Measurements from ENCODE around the gene LENEP.
A peak's percentile ranks its signal among the peaks of the same experiment; 100 is the strongest.

LENEP gene

GRCh38 chr1:155001675-155002463, 8.5 kb downstream of the LENEP start:
- Histone ChIP-seq H3K27ac (ENCODE audit: low read depth, low read length) (peak overlapping the region; percentile 92), H3K9me3 (ENCODE audit: control insufficient read depth, insufficient read depth, low read length) (no peaks in the 10 kb centered on the region), H3K27me3 (ENCODE audit: control insufficient read depth, insufficient read depth, low read length) (0 out of 2 replicates have a peak, but pooled peaks cover 3% of the 10 kb centered on the region), H3K9ac (ENCODE audit: low read depth, low read length) (peak overlapping the region; percentile 83; the same call in 1 of the 2 replicates), H3K36me3 (ENCODE audit: control insufficient read depth, insufficient read depth, low read length) (no peaks in the 10 kb centered on the region), H3K4me1 (ENCODE audit: control insufficient read depth, insufficient read depth, low read length) (peaks cover 14% of the 10 kb centered on the region), H3K4me3 (ENCODE audit: low read depth, low read length) (peak overlapping the region; percentile 68)

GRCh38 chr1:155002464-155003226, 9.3 kb downstream of the LENEP start, which contains the start of gene ZBTB7B:
ZBTB7B (plus strand) TSS chr1:155002802; CDS start chr1:155014661, 11,859 bp downstream.
- Histone ChIP-seq H3K36me3 (ENCODE audit: control insufficient read depth, insufficient read depth, low read length) (no peaks in the 10 kb centered on the region), H3K27ac (ENCODE audit: low read depth, low read length) (peak within 1 kb of the TSS; percentile 92), H3K9ac (ENCODE audit: low read depth, low read length) (peak within 1 kb of the TSS; percentile 64; the same call in 1 of the 2 replicates), H3K4me3 (ENCODE audit: low read depth, low read length) (peak within 1 kb of the TSS; percentile 84), H3K9me3 (ENCODE audit: control insufficient read depth, insufficient read depth, low read length) (no peaks in the 10 kb centered on the region), H3K27me3 (ENCODE audit: control insufficient read depth, insufficient read depth, low read length) (0 out of 2 replicates have a peak, but pooled peaks cover 2% of the 10 kb centered on the region), H3K4me1 (ENCODE audit: control insufficient read depth, insufficient read depth, low read length) (peaks cover 14% of the 10 kb centered on the region)

- Histone ChIP-seq H3K36me3 (ENCODE audit: control insufficient read depth, insufficient read depth, low read length) (no peaks in the 10 kb centered on the region), H3K4me3 (ENCODE audit: low read depth, low read length) (peak overlapping the region; percentile 84), H3K9ac (ENCODE audit: low read depth, low read length) (peak overlapping the region; percentile 64; the same call in 1 of the 2 replicates), H3K4me1 (ENCODE audit: control insufficient read depth, insufficient read depth, low read length) (peaks cover 14% of the 10 kb centered on the region), H3K9me3 (ENCODE audit: control insufficient read depth, insufficient read depth, low read length) (no peaks in the 10 kb centered on the region), H3K27ac (ENCODE audit: low read depth, low read length) (peak overlapping the region; percentile 81), H3K27me3 (ENCODE audit: control insufficient read depth, insufficient read depth, low read length) (no peaks in the 10 kb centered on the region)
Measured at GRCh38 chr1:155003227-155003765, 9.9 kb downstream of the LENEP start.

GRCh38 chr1:155003766-155004351, 10.5 kb downstream of the LENEP start:
- H3K27ac ChIP-seq (ENCODE audit: low read depth, low read length), result peak overlapping the region; percentile 81
- H3K9ac ChIP-seq (ENCODE audit: low read depth, low read length), result peak overlapping the region; percentile 64; the same call in 1 of the 2 replicates
- no peaks in the 10 kb centered on the region for H3K36me3 ChIP-seq (ENCODE audit: control insufficient read depth, insufficient read depth, low read length)
- peak overlapping the region; percentile 84 for H3K4me3 ChIP-seq (ENCODE audit: low read depth, low read length)
- H3K4me1 ChIP-seq (ENCODE audit: control insufficient read depth, insufficient read depth, low read length), result peaks cover 14% of the 10 kb centered on the region
- no peaks in the 10 kb centered on the region for H3K9me3 ChIP-seq (ENCODE audit: control insufficient read depth, insufficient read depth, low read length)
- no peaks in the 10 kb centered on the region for H3K27me3 ChIP-seq (ENCODE audit: control insufficient read depth, insufficient read depth, low read length)

- H3K27ac ChIP-seq (ENCODE audit: low read depth, low read length), result peak overlapping the region; percentile 81
- no peaks in the 10 kb centered on the region for H3K36me3 ChIP-seq (ENCODE audit: control insufficient read depth, insufficient read depth, low read length)
- H3K4me1 ChIP-seq (ENCODE audit: control insufficient read depth, insufficient read depth, low read length), result peaks cover 14% of the 10 kb centered on the region
- H3K9ac ChIP-seq (ENCODE audit: low read depth, low read length), result peak overlapping the region; percentile 55; the same call in 1 of the 2 replicates
- H3K9me3 ChIP-seq (ENCODE audit: control insufficient read depth, insufficient read depth, low read length), result no peaks in the 10 kb centered on the region
- H3K4me3 ChIP-seq (ENCODE audit: low read depth, low read length), result peak overlapping the region; percentile 84
- no peaks in the 10 kb centered on the region for H3K27me3 ChIP-seq (ENCODE audit: control insufficient read depth, insufficient read depth, low read length)
Measured at GRCh38 chr1:155004352-155005075, 11.1 kb downstream of the LENEP start.

- Histone ChIP-seq H3K4me3 (ENCODE audit: low read depth, low read length) (peak overlapping the region; percentile 84; the same call in 1 of the 2 replicates), H3K9ac (ENCODE audit: low read depth, low read length) (0 out of 2 replicates have a peak overlapping the region, but pooled peaks have one; percentile 55), H3K9me3 (ENCODE audit: control insufficient read depth, insufficient read depth, low read length) (no peaks in the 10 kb centered on the region), H3K36me3 (ENCODE audit: control insufficient read depth, insufficient read depth, low read length) (no peaks in the 10 kb centered on the region), H3K4me1 (ENCODE audit: control insufficient read depth, insufficient read depth, low read length) (peaks cover 17% of the 10 kb centered on the region), H3K27me3 (ENCODE audit: control insufficient read depth, insufficient read depth, low read length) (no peaks in the 10 kb centered on the region), H3K27ac (ENCODE audit: low read depth, low read length) (peak overlapping the region; percentile 81)
Measured at GRCh38 chr1:155005076-155006011, 12.0 kb downstream of the LENEP start.

- Histone ChIP-seq H3K27ac (ENCODE audit: low read depth, low read length) (no peak overlapping the region), H3K4me3 (ENCODE audit: low read depth, low read length) (no peak overlapping the region), H3K4me1 (ENCODE audit: control insufficient read depth, insufficient read depth, low read length) (peaks cover 17% of the 10 kb centered on the region), H3K9ac (ENCODE audit: low read depth, low read length) (no peak overlapping the region), H3K36me3 (ENCODE audit: control insufficient read depth, insufficient read depth, low read length) (no peaks in the 10 kb centered on the region), H3K9me3 (ENCODE audit: control insufficient read depth, insufficient read depth, low read length) (no peaks in the 10 kb centered on the region), H3K27me3 (ENCODE audit: control insufficient read depth, insufficient read depth, low read length) (no peaks in the 10 kb centered on the region)
Measured at GRCh38 chr1:155006601-155007101, 13.3 kb downstream of the LENEP start.

- Histone ChIP-seq H3K9ac (ENCODE audit: low read depth, low read length) (no peak overlapping the region), H3K4me3 (ENCODE audit: low read depth, low read length) (no peak overlapping the region), H3K4me1 (ENCODE audit: control insufficient read depth, insufficient read depth, low read length) (peaks cover 21% of the 10 kb centered on the region), H3K36me3 (ENCODE audit: control insufficient read depth, insufficient read depth, low read length) (no peaks in the 10 kb centered on the region), H3K27ac (ENCODE audit: low read depth, low read length) (no peak overlapping the region), H3K9me3 (ENCODE audit: control insufficient read depth, insufficient read depth, low read length) (no peaks in the 10 kb centered on the region), H3K27me3 (ENCODE audit: control insufficient read depth, insufficient read depth, low read length) (no peaks in the 10 kb centered on the region)
Measured at GRCh38 chr1:155007251-155007828, 14.0 kb downstream of the LENEP start.

Measured in HUES48 (cell line).